Mucosa of rectum (tissue), 2 donors: ENCODE data around the gene POU3F3.

Experiments used
- H3K27ac ChIP-seq, 2 donors: one replicate each; pipeline ENCODE4 v1.7.0; 2013; ENCODE audit warnings: inconsistent platforms in 2 of 2, low read depth in 2 of 2, low read length in 2 of 2
- H3K27me3 ChIP-seq, 2 donors: one replicate each; pipeline ENCODE4 v1.7.0; 2013; ENCODE audit warnings: low read length in 2 of 2; ENCODE audit not compliant: control insufficient read depth in 2 of 2, insufficient read depth in 2 of 2
- H3K36me3 ChIP-seq, 2 donors: one replicate each; pipeline ENCODE4 v1.7.0; 2013; ENCODE audit warnings: low read length in 2 of 2; ENCODE audit not compliant: control insufficient read depth in 2 of 2, insufficient read depth in 2 of 2
- H3K4me1 ChIP-seq, 2 donors: one replicate each; pipeline ENCODE4 v1.7.0; 2013; ENCODE audit warnings: low read length in 2 of 2, mild to moderate bottlenecking in 1 of 2; ENCODE audit not compliant: control insufficient read depth in 2 of 2, insufficient read depth in 2 of 2
- H3K4me3 ChIP-seq, 2 donors: one replicate each; pipeline ENCODE4 v1.7.0; 2013; ENCODE audit warnings: low read length in 2 of 2
- H3K9ac ChIP-seq, 2 donors: one replicate each; pipeline ENCODE4 v1.7.0; 2013; ENCODE audit warnings: low read length in 2 of 2, low read depth in 1 of 2, mild to moderate bottlenecking in 1 of 2
- H3K9me3 ChIP-seq, 2 donors: one replicate each; pipeline ENCODE4 v1.7.0; 2013; ENCODE audit warnings: low read length in 2 of 2; ENCODE audit not compliant: control insufficient read depth in 2 of 2
- donor health status: healthy.
- donor health status: Normal muscosa, but diverticular disease.

POU3F3 gene

DNA sequence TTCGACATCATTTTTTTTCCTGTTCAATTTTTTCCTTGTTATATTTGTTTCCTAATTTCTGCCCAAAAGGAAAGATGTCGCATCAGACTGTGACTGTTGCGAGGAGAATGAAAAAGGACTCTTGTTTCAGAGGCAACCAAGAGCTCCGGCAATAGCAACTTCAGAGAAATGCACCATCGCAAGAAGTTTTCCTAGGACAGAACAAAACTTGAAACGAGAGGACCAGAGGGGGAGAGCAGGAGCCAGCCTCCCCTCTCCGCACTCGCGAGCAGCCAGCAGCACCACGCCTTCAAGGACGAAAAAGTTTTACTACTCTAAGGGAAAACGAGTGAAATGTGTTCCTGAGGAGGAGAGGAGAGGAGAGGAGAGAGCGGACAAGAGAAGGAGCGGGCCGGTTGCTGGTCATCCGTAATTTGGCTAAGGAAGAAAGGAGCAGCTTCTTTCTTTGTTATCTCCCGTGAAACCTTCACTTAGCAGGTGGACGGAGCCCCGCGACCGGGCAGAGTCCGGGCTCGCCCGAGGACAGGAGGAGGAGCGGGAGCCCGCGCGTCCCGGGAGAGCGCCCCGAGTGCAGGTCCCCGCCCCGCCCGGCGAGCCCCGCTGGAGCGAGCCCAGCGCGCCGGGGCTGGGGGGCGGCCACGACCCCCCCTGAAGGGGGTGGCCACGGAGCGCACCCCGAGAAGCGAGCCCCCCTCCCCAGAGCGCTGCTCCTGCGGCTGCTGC lies 744 bp downstream of the POU3F3 start:
- Histone ChIP-seq H3K9ac (no peak overlapping the region), H3K4me1 (peaks cover 13 to 15% of the 10 kb centered on the region in 2 donors), H3K9me3 (no peaks in the 10 kb centered on the region), H3K27me3 (peaks cover 66 to 74% of the 10 kb centered on the region in 2 donors), H3K36me3 (no peaks in the 10 kb centered on the region), H3K4me3 (peak overlapping the region; percentile 39 to 60), H3K27ac (no peak overlapping the region)

DNA sequence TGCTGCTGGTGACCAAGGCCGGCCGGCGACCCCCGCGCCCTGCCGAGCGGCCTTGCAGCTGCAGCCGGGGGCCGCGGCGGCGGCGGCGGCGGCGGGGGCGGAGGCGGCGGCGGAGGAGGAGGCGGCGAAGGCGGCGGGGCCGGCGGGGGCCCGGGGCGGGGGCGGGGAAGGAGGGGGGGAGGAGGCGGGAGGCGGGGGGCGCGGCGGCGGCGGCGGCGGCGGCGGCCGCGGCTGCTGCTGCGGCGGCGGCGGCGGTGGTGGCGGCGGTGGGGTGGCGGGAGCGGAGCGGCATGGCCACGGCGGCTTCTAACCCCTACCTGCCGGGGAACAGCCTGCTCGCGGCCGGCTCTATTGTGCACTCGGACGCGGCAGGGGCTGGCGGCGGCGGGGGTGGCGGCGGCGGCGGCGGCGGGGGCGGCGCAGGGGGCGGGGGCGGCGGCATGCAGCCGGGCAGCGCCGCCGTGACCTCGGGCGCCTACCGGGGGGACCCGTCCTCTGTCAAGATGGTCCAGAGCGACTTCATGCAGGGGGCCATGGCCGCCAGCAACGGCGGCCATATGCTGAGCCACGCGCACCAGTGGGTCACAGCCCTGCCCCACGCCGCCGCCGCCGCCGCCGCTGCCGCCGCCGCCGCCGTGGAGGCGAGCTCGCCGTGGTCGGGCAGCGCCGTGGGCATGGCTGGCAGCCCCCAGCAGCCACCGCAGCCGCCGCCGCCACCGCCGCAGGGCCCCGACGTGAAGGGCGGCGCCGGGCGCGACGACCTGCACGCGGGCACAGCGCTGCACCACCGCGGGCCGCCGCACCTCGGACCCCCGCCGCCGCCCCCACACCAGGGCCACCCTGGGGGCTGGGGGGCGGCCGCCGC lies 1.5 kb downstream of the POU3F3 start:
- peaks cover 64 to 74% of the 10 kb centered on the region in 2 donors for H3K27me3 ChIP-seq
- H3K4me1 ChIP-seq, result peaks cover 13 to 15% of the 10 kb centered on the region in 2 donors
- no peak overlapping the region for H3K4me3 ChIP-seq
- no peaks in the 10 kb centered on the region for H3K36me3 ChIP-seq
- no peak overlapping the region for H3K9ac ChIP-seq
- no peak overlapping the region for H3K27ac ChIP-seq
- H3K9me3 ChIP-seq, result no peaks in the 10 kb centered on the region

DNA sequence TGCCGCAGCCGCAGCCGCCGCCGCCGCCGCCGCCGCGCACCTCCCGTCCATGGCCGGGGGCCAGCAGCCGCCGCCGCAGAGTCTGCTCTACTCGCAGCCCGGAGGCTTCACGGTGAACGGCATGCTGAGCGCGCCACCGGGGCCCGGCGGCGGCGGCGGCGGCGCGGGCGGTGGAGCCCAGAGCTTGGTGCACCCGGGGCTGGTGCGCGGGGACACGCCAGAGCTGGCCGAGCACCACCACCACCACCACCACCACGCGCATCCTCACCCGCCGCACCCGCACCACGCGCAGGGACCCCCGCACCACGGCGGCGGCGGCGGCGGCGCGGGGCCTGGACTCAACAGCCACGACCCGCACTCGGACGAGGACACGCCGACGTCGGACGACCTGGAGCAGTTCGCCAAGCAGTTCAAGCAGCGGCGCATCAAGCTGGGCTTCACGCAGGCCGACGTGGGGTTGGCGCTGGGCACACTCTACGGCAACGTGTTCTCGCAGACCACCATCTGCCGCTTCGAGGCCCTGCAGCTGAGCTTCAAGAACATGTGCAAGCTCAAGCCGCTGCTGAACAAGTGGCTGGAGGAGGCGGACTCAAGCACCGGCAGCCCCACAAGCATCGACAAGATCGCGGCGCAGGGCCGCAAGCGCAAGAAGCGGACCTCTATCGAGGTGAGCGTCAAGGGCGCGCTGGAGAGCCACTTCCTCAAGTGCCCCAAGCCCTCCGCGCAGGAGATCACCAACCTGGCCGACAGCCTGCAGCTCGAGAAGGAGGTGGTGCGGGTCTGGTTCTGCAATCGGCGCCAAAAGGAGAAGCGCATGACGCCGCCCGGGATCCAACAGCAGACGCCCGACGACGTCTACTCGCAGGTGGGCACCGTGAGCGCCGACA lies 2.4 kb downstream of the POU3F3 start:
- no peak overlapping the region for H3K9ac ChIP-seq
- H3K4me3 ChIP-seq, result no peak overlapping the region
- H3K27me3 ChIP-seq, result peaks cover 62 to 72% of the 10 kb centered on the region in 2 donors
- no peaks in the 10 kb centered on the region for H3K36me3 ChIP-seq
- no peaks in the 10 kb centered on the region for H3K9me3 ChIP-seq
- H3K27ac ChIP-seq, result no peak overlapping the region
- peaks cover 13 to 15% of the 10 kb centered on the region in 2 donors for H3K4me1 ChIP-seq

DNA sequence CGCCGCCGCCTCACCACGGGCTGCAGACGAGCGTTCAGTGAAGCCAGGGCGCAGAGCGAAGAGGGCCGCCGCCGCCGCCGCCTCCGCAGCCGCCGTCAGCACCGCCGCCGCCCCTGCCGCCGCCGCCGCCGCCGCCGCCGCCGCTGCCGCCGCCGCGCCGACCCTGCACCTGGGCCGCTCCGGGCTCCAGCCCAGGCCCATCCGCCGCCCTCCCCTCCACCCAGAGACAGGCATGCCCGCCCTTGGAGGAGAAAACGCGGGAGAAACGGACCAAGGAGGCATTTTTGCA lies 3.0 kb downstream of the POU3F3 start:
- Histone ChIP-seq H3K9ac (no peak overlapping the region), H3K4me1 (peaks cover 13 to 15% of the 10 kb centered on the region in 2 donors), H3K4me3 (peak overlapping the region in 1 of 2 donors; percentile 32), H3K9me3 (no peaks in the 10 kb centered on the region), H3K27ac (no peak overlapping the region), H3K27me3 (peaks cover 63 to 72% of the 10 kb centered on the region in 2 donors), H3K36me3 (no peaks in the 10 kb centered on the region)

DNA sequence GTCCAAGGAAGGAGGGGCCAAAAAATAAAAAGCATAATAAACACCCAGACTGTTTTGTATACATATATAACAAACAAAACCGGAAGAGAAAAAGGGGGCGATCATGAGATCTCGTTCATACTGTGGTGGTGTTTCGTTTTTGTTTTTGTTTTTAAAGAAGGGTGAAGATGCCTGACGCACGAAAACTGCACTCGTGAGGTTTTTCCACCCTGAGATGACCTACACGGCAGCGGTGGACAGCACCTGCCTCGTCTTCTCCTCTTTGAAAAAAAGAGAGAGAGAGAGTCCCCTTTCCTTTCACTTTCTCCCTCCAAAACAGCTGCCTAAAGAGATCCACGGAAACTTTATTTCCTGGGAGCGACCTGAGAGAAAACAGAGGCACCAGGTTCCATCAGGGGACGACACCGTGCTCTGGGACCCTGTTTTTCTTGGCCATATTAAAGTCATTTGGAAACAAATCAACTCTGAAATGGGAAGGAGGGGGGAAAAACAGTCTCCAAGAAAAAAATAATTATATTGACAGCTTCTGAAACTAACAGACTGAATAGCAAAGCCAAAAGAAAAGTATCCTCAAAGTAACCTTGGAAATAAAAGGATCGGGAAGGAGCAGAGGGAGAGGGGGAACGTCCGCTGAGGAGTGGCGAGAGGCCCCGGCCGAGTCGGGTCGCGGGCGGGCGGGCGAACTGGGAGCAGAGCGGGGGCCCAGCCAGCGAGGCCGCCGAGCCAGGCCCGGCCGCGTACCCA lies 3.5 kb downstream of the POU3F3 start:
- H3K9ac ChIP-seq, result no peak overlapping the region
- peaks cover 63 to 72% of the 10 kb centered on the region in 2 donors for H3K27me3 ChIP-seq

DNA sequence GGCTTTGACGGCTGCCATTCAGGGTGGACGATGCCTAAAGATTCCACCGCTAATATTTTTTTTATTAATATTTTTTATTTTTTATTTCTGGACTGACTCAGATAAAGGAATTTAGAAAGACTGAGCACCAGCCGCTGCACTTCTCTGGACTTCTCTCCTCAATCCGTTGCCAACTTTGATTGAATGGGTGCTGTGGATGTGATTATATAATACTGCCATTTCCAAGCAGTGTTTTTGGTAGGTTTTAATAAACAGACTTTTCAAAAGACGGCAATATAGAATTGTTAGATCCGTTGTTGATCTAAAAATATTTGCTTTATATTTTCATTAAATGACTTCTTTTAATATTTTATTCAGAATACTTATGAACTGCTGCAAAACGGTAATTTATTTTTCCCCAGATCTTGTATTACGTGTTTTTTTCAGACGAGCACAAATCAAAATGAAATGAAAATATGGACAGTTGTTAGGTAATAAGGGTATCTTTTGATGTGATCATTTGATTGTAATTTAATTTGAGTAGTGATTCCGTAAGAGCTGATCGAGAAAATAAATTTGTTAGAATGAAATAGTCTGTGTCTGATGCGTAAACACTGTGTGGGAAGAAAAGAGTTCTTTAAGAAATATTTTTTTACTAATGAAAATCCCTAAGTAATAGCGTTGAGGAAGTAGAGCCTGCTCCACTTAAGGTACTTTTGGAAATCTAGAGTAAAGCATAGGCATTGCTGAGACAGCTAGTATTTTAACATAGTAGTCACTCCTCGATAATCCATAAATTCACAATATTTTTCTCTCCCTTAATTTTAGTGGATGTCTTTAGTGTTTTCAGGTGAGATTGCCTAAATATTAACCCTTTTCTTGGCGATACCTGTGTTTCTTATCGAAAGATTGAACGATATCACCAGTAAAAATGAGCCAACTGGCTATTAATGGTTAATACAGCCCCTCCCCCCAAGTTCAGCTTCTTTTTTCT lies 4.4 kb downstream of the POU3F3 start:
- no peaks in the 10 kb centered on the region for H3K9me3 ChIP-seq
- no peak overlapping the region for H3K27ac ChIP-seq
- H3K9ac ChIP-seq, result no peak overlapping the region
- H3K27me3 ChIP-seq, result peaks cover 63 to 71% of the 10 kb centered on the region in 2 donors
- no peaks in the 10 kb centered on the region for H3K36me3 ChIP-seq
- H3K4me3 ChIP-seq, result no peak overlapping the region
- H3K4me1 ChIP-seq, result peaks cover 10 to 11% of the 10 kb centered on the region in 2 donors

More for the DNA sequence above, 3.5 kb downstream of the POU3F3 start:
- Histone ChIP-seq H3K36me3 (no peaks in the 10 kb centered on the region), H3K4me3 (peak overlapping the region in 1 of 2 donors; percentile 32), H3K27ac (no peak overlapping the region), H3K4me1 (peaks cover 13 to 15% of the 10 kb centered on the region in 2 donors), H3K9me3 (no peaks in the 10 kb centered on the region)

DNA sequence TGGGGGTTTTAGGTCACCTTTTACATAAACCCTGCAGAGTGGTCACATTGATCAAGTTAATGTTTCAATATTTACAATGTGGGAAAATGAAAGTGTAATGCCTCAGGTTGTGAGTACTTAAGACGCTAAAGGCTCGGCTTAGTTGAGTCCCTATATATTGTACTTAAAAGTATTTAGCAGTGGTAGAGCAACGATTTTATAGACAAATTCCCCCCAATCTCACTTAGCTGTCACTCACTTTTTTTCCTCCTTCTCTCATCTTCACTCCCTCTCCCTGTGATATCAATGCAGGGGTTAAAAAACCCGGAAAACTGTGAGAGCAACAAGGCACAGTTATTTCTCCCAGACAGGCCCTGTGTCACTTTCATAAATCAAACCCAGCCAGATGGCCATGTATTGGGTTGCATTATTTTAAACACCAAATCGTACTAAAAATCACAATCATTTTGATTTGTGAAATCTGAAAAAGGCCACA lies 5.4 kb downstream of the POU3F3 start:
- Histone ChIP-seq H3K36me3 (no peaks in the 10 kb centered on the region), H3K4me3 (no peak overlapping the region), H3K9me3 (no peaks in the 10 kb centered on the region), H3K27me3 (peaks cover 66 to 73% of the 10 kb centered on the region in 2 donors), H3K27ac (no peak overlapping the region), H3K9ac (no peak overlapping the region), H3K4me1 (peaks cover 4% of the 10 kb centered on the region in 2 donors)

DNA sequence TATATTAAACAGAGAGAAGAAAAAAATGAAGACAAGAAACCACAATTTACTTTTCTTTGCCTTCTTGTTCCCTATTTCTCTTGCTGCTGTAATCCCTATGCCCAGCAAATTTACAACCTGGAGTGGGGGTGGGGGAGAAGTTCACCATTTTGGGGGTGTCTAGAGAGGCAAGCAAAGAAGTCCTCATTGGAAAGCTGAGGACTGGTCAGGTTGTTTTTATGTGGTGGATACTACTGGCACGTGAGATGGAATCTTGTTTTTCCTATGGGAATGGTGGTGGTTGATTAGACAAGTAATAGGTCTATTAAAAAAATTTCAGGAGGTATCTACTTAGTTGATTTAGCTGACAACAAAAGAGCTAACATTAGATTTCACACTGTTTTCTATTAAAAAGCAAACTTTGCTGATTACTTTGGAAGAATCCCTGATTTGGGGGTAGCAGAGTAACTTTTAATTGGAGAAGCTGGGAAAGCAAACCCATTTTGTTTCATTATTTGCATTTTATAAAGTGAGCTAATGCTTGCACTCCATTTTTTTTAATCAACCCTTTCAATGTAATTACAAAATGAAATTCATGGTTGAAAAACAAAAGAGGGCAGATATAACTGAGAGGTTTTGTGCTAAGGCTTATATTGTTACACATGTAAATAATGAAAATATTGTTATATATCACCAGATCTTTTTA lies 6.0 kb downstream of the POU3F3 start:
- Histone ChIP-seq H3K9ac (no peak overlapping the region), H3K4me3 (no peak overlapping the region), H3K9me3 (no peaks in the 10 kb centered on the region), H3K27ac (no peak overlapping the region), H3K36me3 (no peaks in the 10 kb centered on the region), H3K4me1 (peaks cover 0 to 3% of the 10 kb centered on the region in 2 donors), H3K27me3 (peaks cover 61 to 73% of the 10 kb centered on the region in 2 donors)
